ENCODE results near the gene SLC13A3. TPM values are rescaled to one million over a fixed set of nuclear protein-coding genes. Genes with fewer than 3 reads are reported as not detected.

SLC13A3 gene
- total and polyA plus RNA-seq, 2 of the 4 experiments (the other 2 are of a cell fraction) = 2.5 to 4.2 TPM

DNA sequence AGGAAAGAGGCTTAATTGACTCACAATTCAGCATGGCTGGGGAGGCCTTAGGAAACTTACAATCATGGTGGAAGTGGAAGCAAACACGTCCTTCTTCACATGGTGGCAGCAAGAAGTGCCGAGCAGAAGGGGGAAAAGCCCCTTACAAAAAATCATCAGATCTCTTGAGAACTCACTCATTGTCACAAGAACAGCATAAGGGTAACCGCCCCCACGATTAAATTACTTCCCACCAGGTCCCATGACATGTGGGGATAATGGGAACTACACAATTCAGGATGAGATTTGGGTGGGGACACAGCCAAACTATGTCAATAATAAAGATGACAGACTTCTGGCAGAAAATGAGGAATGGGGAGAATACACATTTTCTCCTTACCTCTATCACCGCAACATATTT lies 80.3 kb downstream of the SLC13A3 start:
- WGBS, 2 experiments (ENCODE audit: extremely low coverage in 2 of 2, insufficient read length in 1 of 2) = no CpG with 5 or more reads among the region's 5 CpGs

More for the DNA sequence above, 80.3 kb downstream of the SLC13A3 start:
- Histone ChIP-seq H2AFZ (replicated peaks; ENCODE audit: low read length, poor library complexity) (no peak overlapping the region), H4K8ac (ENCODE audit: low read depth in 2 of 2, low read length in 2 of 2) (no peak overlapping the region), H2BK5ac (ENCODE audit: low read depth, low read length, poor library complexity, severe bottlenecking) (no peak overlapping the region), H3K27me3 (ENCODE audit: control insufficient read depth, insufficient read depth, low read length) (0 out of 2 replicates have a peak, but pooled peaks cover 2% of the 10 kb centered on the region), H4K91ac (ENCODE audit: insufficient read depth, low read depth, low read length) (no peak overlapping the region), H3K9me1 (ENCODE audit: insufficient read depth, low read length) (no peaks in the 10 kb centered on the region), H2BK15ac (ENCODE audit: low read depth, low read length) (no peak overlapping the region), H2AK5ac (ENCODE audit: low read depth, low read length) (no peak overlapping the region), H3K9ac (ENCODE audit: low read depth, low read length) (no peak overlapping the region), H3K14ac (replicated peaks; ENCODE audit: low read depth, low read length) (no peak overlapping the region), H3K23ac (ENCODE audit: low read depth, low read length) (no peak overlapping the region), H3K9me3 (ENCODE audit: control insufficient read depth, insufficient read depth, low read length) (no peaks in the 10 kb centered on the region), H3K56ac (ENCODE audit: extremely low read depth, insufficient read depth, low read length) (no peak overlapping the region), H3K4me3 (ENCODE audit: insufficient read depth, low read depth, low read length) (no peak overlapping the region), H2AK9ac (replicated peaks; ENCODE audit: low read depth, low read length, poor library complexity) (no peak overlapping the region), H3K4ac (ENCODE audit: low read depth, low read length) (no peak overlapping the region), H3K27ac (ENCODE audit: insufficient read depth, low read length) (no peak overlapping the region), H2BK120ac (ENCODE audit: low read depth, low read length) (no peak overlapping the region), H3K4me1 (ENCODE audit: control insufficient read depth, insufficient read depth, low read length) (peaks cover 4% of the 10 kb centered on the region; the same call in 1 of the 2 replicates), H2BK20ac (ENCODE audit: low read depth, low read length) (no peak overlapping the region), H3K79me1 (ENCODE audit: low read depth in 1 of 2, low read length in 2 of 2) (no peaks in the 10 kb centered on the region), H4K5ac (ENCODE audit: low read depth, low read length) (no peak overlapping the region), H3K18ac (ENCODE audit: low read depth, low read length) (no peak overlapping the region), H4K20me1 (ENCODE audit: insufficient read depth, low read length) (no peaks in the 10 kb centered on the region), H3K4me2 (ENCODE audit: low read depth, low read length) (no peak overlapping the region), H3K36me3 (ENCODE audit: control insufficient read depth, insufficient read depth, low read length) (no peaks in the 10 kb centered on the region)
- no TSS peak for BruUV-seq (replicated peaks)
- ATAC-seq (ENCODE audit: low read depth) (no peak), DNase-seq (no peak)
- intact Hi-C loops (cut with micrococcal nuclease) = no loop called here
- ChIA-PET POLR2A (ENCODE audit: unreplicated experiment) (no interaction called here), CTCF (no interaction called here)
- in situ Hi-C loops (cut with MboI; ENCODE audit: low sequenced_read_pairs) = no loop called here
- TF ChIP-seq CEBPB (IDR thresholded peaks at IDR 0.05; ENCODE audit: low read depth, low read length) = no peak
- TF ChIP-seq MXI1 (IDR thresholded peaks at IDR 0.05; ENCODE audit: borderline replicate concordance, low read depth, low read length) = no peak
- TF ChIP-seq MAFK (IDR thresholded peaks at IDR 0.05; ENCODE audit: low read depth, low read length) = no peak
- TF ChIP-seq, protein P1, sequence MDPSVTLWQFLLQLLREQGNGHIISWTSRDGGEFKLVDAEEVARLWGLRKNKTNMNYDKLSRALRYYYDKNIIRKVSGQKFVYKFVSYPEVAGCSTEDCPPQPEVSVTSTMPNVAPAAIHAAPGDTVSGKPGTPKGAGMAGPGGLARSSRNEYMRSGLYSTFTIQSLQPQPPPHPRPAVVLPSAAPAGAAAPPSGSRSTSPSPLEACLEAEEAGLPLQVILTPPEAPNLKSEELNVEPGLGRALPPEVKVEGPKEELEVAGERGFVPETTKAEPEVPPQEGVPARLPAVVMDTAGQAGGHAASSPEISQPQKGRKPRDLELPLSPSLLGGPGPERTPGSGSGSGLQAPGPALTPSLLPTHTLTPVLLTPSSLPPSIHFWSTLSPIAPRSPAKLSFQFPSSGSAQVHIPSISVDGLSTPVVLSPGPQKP (IDR thresholded peaks at IDR 0.05; ENCODE audit: borderline replicate concordance, low read depth, low read length) = no peak
- no peak for TF ChIP-seq RCOR1 (IDR thresholded peaks at IDR 0.05; ENCODE audit: insufficient replicate concordance, low read length)
- no peak for TF ChIP-seq FOS (IDR thresholded peaks at IDR 0.05; ENCODE audit: low read depth, low read length)
- TF ChIP-seq MAZ (IDR thresholded peaks at IDR 0.05; ENCODE audit: borderline replicate concordance, low read depth, low read length) = no peak
- TF ChIP-seq NFE2L2 (IDR thresholded peaks at IDR 0.05; ENCODE audit: low read depth, low read length) = no peak
- no peak for TF ChIP-seq RAD21 (IDR thresholded peaks at IDR 0.05; ENCODE audit: low read length)
- TF ChIP-seq RFX5 (IDR thresholded peaks at IDR 0.05; ENCODE audit: low read depth, low read length) = no peak
- no peak for TF ChIP-seq CHD1 (IDR thresholded peaks at IDR 0.05; ENCODE audit: low read depth, low read length)
- no peak for TF ChIP-seq POLR2A (IDR thresholded peaks at IDR 0.05; ENCODE audit: low read depth, low read length)
- no peak for TF ChIP-seq SMC3 (IDR thresholded peaks at IDR 0.05; ENCODE audit: low read depth, low read length)
- TF ChIP-seq, protein P2, sequence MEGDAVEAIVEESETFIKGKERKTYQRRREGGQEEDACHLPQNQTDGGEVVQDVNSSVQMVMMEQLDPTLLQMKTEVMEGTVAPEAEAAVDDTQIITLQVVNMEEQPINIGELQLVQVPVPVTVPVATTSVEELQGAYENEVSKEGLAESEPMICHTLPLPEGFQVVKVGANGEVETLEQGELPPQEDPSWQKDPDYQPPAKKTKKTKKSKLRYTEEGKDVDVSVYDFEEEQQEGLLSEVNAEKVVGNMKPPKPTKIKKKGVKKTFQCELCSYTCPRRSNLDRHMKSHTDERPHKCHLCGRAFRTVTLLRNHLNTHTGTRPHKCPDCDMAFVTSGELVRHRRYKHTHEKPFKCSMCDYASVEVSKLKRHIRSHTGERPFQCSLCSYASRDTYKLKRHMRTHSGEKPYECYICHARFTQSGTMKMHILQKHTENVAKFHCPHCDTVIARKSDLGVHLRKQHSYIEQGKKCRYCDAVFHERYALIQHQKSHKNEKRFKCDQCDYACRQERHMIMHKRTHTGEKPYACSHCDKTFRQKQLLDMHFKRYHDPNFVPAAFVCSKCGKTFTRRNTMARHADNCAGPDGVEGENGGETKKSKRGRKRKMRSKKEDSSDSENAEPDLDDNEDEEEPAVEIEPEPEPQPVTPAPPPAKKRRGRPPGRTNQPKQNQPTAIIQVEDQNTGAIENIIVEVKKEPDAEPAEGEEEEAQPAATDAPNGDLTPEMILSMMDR (conservative IDR thresholded peaks at IDR 0.05; ENCODE audit: low read depth, low read length) = no peak
- TF ChIP-seq, protein P3, sequence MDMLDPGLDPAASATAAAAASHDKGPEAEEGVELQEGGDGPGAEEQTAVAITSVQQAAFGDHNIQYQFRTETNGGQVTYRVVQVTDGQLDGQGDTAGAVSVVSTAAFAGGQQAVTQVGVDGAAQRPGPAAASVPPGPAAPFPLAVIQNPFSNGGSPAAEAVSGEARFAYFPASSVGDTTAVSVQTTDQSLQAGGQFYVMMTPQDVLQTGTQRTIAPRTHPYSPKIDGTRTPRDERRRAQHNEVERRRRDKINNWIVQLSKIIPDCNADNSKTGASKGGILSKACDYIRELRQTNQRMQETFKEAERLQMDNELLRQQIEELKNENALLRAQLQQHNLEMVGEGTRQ (IDR thresholded peaks at IDR 0.05; ENCODE audit: low read depth, low read length) = no peak
- TF ChIP-seq BHLHE40 (IDR thresholded peaks at IDR 0.05; ENCODE audit: low read depth, low read length) = no peak
- dilution Hi-C loops (cut with HindIII; ENCODE audit: low sequenced_read_pairs, unreplicated experiment) = no loop called here
